22Rv1 (cell line): ENCODE results near the gene ZNF621.

ENCODE experiments used
- CTCF ChIP-seq: fragments of 450-650 bp; IDR thresholded peaks from 2 replicates; pipeline ENCODE4 v1.5.1; 2017; ENCODE audit warnings: mild to moderate bottlenecking
- ZFX ChIP-seq: fragments of 450-650 bp; IDR thresholded peaks from 2 replicates; pipeline ENCODE4 v1.6.1; 2017; ENCODE audit warnings: antibody characterized with exemption, borderline replicate concordance

GRCh38 chr3:40476478-40477470 is 48.0 kb upstream of the ZNF621 start, which contains the start of gene ZNF619:
- TF ChIP-seq CTCF (no peak), ZFX (no peak)
